SU-DHL-6 (cell line): ENCODE measurements around the gene EIF3I.
A peak's percentile ranks its signal among the peaks of the same experiment; 100 is the strongest.

Experiments
- H2AFZ ChIP-seq: fragments of 200-600 bp; sonication (generic); 2 replicates; pipeline ENCODE4 v1.6.1; 2014; ENCODE audit warnings: low read depth, mild to moderate bottlenecking, moderate library complexity, mixed read lengths, antibody characterized with exemption, low read length; ENCODE audit not compliant: severe bottlenecking
- H3F3A ChIP-seq: fragments of 200-600 bp; shearing (Covaris generic); 2 replicates; pipeline ENCODE4 v1.6.0; 2016; ENCODE audit warnings: antibody characterized with exemption, mild to moderate bottlenecking; ENCODE audit not compliant: insufficient read depth
- H3K27ac ChIP-seq: fragments of 200-600 bp; sonication (generic); 2 replicates; pipeline ENCODE4 v1.5.1; 2016; ENCODE audit warnings: low read depth, mild to moderate bottlenecking, low read length, moderate library complexity, mixed read lengths
- H3K27me3 ChIP-seq: fragments of 200-600 bp; sonication (generic), shearing (Covaris generic); 2 replicates; pipeline ENCODE4 v1.6.0; 2014; ENCODE audit warnings: mild to moderate bottlenecking, low read length
- H3K36me3 ChIP-seq: fragments of 200-600 bp; sonication (generic); 2 replicates; pipeline ENCODE4 v1.6.1; 2014; ENCODE audit warnings: mild to moderate bottlenecking, low read length, mixed read lengths
- H3K4me2 ChIP-seq: fragments of 300-600, 200-600 bp; shearing (Covaris generic), sonication (generic); 2 replicates; pipeline ENCODE4 v1.6.0; 2014; ENCODE audit warnings: low read length, low read depth, mild to moderate bottlenecking; ENCODE audit not compliant: poor library complexity, severe bottlenecking
- H3K4me3 ChIP-seq: fragments of 200-600 bp; sonication (generic); 2 replicates; pipeline ENCODE4 v1.5.1; 2014; ENCODE audit warnings: antibody characterized with exemption, low read length, mild to moderate bottlenecking, mixed read lengths; ENCODE audit not compliant: insufficient read depth, poor library complexity, severe bottlenecking
- H3K79me2 ChIP-seq: fragments of 200-600 bp; sonication (generic); 2 replicates; pipeline ENCODE4 v1.6.1; 2014; ENCODE audit warnings: mild to moderate bottlenecking, low read length, moderate library complexity; ENCODE audit not compliant: insufficient read depth
- H3K9ac ChIP-seq: fragments of 200-600 bp; sonication (generic); 2 replicates; pipeline ENCODE4 v1.7.0; 2014; ENCODE audit warnings: mild to moderate bottlenecking, low read length
- H3K9me2 ChIP-seq: fragments of 200-600 bp; sonication (generic); replicated peaks from 2 replicates; pipeline ENCODE4 v1.6.1; 2014; ENCODE audit warnings: low read length; ENCODE audit not compliant: insufficient read depth
- H3K9me3 ChIP-seq: fragments of 200-600 bp; sonication (generic); 2 replicates; pipeline ENCODE4 v1.6.1; 2014; ENCODE audit warnings: low read length, mixed read lengths; ENCODE audit not compliant: insufficient read depth
- H4K20me1 ChIP-seq: fragments of 200-600 bp; sonication (generic); 2 replicates; pipeline ENCODE4 v1.6.1; 2014; ENCODE audit warnings: low read depth, mild to moderate bottlenecking, antibody characterized with exemption, low read length, moderate library complexity, mixed read lengths
- EZH2phosphoT487 ChIP-seq: fragments of 200-600 bp; sonication (generic), shearing (Covaris generic); conservative IDR thresholded peaks from 2 replicates; pipeline ENCODE4 v1.6.1; 2018; ENCODE audit warnings: mild to moderate bottlenecking, antibody characterized with exemption, low read length, moderate library complexity, mixed read lengths
- TF ChIP-seq, protein P1 (sequence below): fragments of 200-600 bp; sonication (generic); IDR thresholded peaks from one replicate; pipeline ENCODE4 v1.5.1; 2017; ENCODE audit warnings: antibody characterized with exemption, mild to moderate bottlenecking, low read length, moderate library complexity; ENCODE audit not compliant: insufficient read depth, poor library complexity, severe bottlenecking

The EIF3I gene

GRCh38 chr1:32199717-32200072 lies 22.5 kb upstream of the EIF3I start:
- H3K9ac ChIP-seq: peak overlapping the region; percentile 71
- peak overlapping the region; percentile 35 for H2AFZ ChIP-seq

DNA sequence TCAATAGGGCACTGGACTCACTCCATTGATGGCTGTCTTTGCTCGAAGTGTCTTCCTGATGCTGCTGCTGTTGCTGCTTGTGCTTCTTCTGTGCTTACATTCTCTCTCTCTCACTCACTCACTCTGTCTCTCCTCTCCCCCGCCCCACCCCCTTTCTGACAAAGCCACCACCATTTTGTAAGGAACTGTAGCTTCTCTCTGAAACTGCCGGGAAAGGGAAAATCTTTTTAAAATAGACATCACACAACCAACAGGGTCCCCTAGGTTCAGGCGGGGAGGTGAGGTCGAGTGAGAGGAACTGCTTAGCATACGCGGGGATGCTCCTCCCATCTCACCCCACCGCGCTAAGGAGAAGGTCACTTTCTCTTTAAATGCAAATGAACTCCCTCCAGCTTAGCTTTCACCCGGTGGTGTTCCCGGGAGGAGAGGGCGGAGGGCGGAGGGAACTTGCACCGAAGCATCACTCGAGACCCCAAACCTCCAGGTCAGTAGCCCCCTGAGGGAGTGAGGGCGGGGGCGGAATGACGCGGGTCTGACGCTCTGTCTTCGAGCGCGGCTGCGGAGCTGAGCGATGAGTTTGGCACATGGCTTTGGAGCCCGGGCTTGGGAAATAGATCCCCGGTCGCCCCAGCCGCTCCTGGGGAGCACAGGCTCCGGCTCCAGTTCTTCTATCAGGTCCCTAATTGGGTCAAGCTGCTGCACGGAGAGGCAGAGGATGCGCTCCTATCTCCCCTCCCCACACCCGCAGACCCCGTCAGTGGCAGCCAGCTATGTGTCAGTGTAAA lies 21.8 kb upstream of the EIF3I start, which contains the start of gene CCDC28B:
Gene CCDC28B, plus strand, starts transcription at position 370 of the 785 bp plus-strand sequence. CDS start 1,341 bp downstream, outside the sequence.
- no peaks in the 10 kb centered on the region for H4K20me1 ChIP-seq
- peak within 1 kb of the TSS; percentile 64 for H3K4me2 ChIP-seq
- no peaks in the 10 kb centered on the region for H3K9me3 ChIP-seq
- 0 out of 2 replicates have a peak, but pooled peaks cover 3% of the 10 kb centered on the region for H3K79me2 ChIP-seq
- H3F3A ChIP-seq: peaks cover 23% of the 10 kb centered on the region
- TF ChIP-seq, protein P1, sequence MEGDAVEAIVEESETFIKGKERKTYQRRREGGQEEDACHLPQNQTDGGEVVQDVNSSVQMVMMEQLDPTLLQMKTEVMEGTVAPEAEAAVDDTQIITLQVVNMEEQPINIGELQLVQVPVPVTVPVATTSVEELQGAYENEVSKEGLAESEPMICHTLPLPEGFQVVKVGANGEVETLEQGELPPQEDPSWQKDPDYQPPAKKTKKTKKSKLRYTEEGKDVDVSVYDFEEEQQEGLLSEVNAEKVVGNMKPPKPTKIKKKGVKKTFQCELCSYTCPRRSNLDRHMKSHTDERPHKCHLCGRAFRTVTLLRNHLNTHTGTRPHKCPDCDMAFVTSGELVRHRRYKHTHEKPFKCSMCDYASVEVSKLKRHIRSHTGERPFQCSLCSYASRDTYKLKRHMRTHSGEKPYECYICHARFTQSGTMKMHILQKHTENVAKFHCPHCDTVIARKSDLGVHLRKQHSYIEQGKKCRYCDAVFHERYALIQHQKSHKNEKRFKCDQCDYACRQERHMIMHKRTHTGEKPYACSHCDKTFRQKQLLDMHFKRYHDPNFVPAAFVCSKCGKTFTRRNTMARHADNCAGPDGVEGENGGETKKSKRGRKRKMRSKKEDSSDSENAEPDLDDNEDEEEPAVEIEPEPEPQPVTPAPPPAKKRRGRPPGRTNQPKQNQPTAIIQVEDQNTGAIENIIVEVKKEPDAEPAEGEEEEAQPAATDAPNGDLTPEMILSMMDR: no peak
- no peak for TF ChIP-seq EZH2phosphoT487
- H3K4me3 ChIP-seq: peak within 1 kb of the TSS; percentile 76
- peak within 1 kb of the TSS; percentile 71 for H3K9ac ChIP-seq
- peak within 1 kb of the TSS; percentile 62 for H3K27ac ChIP-seq
- no peaks in the 10 kb centered on the region for H3K9me2 ChIP-seq
- H2AFZ ChIP-seq: peak within 1 kb of the TSS; percentile 35
- H3K27me3 ChIP-seq: no peaks in the 10 kb centered on the region
- H3K36me3 ChIP-seq: no peaks in the 10 kb centered on the region

More at GRCh38 chr1:32199717-32200072, 22.5 kb upstream of the EIF3I start:
- H3K9me2 ChIP-seq: no peaks in the 10 kb centered on the region
- H3K27ac ChIP-seq: peak overlapping the region; percentile 62
- H3K9me3 ChIP-seq: no peaks in the 10 kb centered on the region
- peaks cover 22% of the 10 kb centered on the region for H3F3A ChIP-seq
- 0 out of 2 replicates have a peak, but pooled peaks cover 3% of the 10 kb centered on the region for H3K79me2 ChIP-seq
- no peaks in the 10 kb centered on the region for H3K36me3 ChIP-seq
- TF ChIP-seq, protein P1: no peak
- no peak for TF ChIP-seq EZH2phosphoT487
- H3K4me2 ChIP-seq: peak overlapping the region; percentile 64
- peak overlapping the region; percentile 76 for H3K4me3 ChIP-seq
- no peaks in the 10 kb centered on the region for H3K27me3 ChIP-seq
- no peaks in the 10 kb centered on the region for H4K20me1 ChIP-seq

GRCh38 chr1:32201011-32201855 lies 21.0 kb upstream of the EIF3I start:
- Histone ChIP-seq H3K9me3 (no peaks in the 10 kb centered on the region), H3K79me2 (0 out of 2 replicates have a peak, but pooled peaks cover 3% of the 10 kb centered on the region), H3K9me2 (no peaks in the 10 kb centered on the region), H4K20me1 (no peaks in the 10 kb centered on the region), H3K27ac (peak overlapping the region; percentile 62), H3K4me3 (peak overlapping the region; percentile 76), H3K9ac (peak overlapping the region; percentile 71), H3K4me2 (peak overlapping the region; percentile 64), H3K36me3 (no peaks in the 10 kb centered on the region), H2AFZ (peak overlapping the region; percentile 3), H3F3A (peaks cover 20% of the 10 kb centered on the region), H3K27me3 (no peaks in the 10 kb centered on the region)
- no peak for TF ChIP-seq EZH2phosphoT487
- TF ChIP-seq, protein P1: peak; percentile 30
